HG03025 (cell line): Measurements from ENCODE around the gene KRT33A.
"Not testable (repeated sequence)": the region's sequence is repeated elsewhere in the genome, so short reads cannot be mapped to it uniquely, and the experiment has no call there.

Experiments
- ATAC-seq: cut with Tn5 transposase; IDR thresholded peaks from one replicate; pipeline ENCODE4 v1.9.1; 2021; ENCODE audit warnings: mild to moderate bottlenecking, moderate library complexity; ENCODE audit not compliant: unreplicated experiment, low FRiP score

Gene KRT33A

DNA sequence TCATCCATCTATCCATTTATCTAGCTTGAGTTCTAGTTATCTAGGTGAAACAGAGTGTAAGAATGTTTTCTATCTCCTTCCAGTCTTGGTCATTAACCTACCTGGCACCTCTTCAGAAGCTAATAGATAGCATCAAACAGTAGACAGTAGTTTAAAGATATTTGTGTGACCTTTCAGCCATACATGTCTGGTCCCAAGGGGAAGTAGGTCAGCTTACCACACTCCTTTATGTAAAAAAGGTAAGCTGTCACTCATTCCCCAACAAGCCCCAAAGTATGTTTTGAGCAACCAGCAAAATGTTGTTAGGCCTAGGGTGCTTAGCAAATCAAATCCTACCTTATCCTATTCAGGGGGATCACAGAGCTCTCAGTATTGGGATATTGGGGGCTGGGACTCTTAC is 15.4 kb upstream of the KRT33A start:
- no peak for ATAC-seq

GRCh38 chr17:41363881-41364280 is 13.3 kb upstream of the KRT33A start:
- no peak for ATAC-seq

- no peak for ATAC-seq
Observed at GRCh38 chr17:41360296-41360995, 9.8 kb upstream of the KRT33A start.

- no peak for ATAC-seq
Observed at GRCh38 chr17:41354536-41354935, 3.9 kb upstream of the KRT33A start.

GRCh38 chr17:41352597-41353366 is 2.2 kb upstream of the KRT33A start:
- no peak for ATAC-seq

GRCh38 chr17:41351177-41351576 is 549 bp upstream of the KRT33A start:
- no peak for ATAC-seq

DNA sequence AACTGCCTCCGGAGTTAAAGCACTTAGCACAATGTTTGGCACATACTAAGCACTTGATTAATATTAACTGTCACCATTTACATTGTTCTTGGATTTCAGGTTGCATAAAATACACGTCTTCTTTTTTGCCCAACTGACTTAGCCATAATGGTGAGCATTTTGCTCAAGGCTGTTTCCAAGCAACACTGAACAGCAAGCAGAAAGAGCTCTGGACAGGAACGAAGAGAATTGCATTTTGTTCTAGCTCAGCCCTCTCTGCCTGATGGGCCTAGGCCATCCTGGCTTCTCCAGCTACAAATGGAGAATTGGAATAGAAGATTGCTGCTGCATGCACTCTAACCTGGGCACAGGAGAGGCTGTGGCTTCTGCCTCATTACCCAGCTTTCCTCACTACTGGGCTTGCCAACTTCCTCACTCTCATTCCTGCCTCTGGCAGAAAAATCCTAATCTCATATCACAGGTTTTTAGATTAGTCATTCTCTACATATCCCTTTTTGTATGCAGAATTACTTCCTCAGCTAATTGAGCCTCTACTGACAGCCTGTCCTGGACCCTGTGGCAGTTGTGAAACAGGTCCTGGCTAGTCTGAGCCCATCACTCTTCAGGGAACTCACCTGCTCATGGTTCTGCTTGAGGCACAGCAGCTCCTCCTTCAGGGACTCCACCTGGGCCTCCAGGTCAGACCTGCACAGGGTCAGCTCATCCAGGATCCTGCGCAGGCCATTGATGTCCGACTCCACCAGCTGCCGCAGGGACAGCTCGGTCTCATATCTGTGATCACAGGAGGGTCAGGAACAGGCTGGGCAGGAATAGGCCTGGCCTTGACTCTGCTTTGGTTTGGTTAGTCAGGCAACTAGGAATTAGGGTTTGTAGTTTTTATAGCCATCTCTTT is 2.5 kb downstream of the KRT33A start:
- ATAC-seq = no peak

- ATAC-seq = not testable (repeated sequence)
Observed at GRCh38 chr17:41346421-41346820, 4.2 kb downstream of the KRT33A start.

DNA sequence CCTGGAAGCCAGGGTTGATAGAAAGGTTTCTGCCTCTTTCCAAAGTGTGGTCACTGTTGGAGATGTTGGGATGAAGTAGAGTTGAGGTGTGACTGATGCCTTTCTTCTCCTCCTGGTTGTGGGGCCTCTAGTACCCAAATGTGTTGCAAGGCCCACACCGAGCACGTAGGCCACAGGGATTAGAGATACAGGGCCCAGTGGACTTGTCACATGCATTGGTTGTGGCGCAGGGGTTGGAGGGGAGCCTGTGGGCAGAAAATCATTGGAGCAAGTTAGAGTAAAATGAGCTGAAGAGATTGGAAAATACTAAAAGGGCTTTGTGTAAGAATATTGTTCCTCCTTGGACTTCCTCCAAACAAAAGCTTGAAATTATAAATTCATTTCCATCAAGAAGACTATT is 4.6 kb downstream of the KRT33A start:
- no peak for ATAC-seq

DNA sequence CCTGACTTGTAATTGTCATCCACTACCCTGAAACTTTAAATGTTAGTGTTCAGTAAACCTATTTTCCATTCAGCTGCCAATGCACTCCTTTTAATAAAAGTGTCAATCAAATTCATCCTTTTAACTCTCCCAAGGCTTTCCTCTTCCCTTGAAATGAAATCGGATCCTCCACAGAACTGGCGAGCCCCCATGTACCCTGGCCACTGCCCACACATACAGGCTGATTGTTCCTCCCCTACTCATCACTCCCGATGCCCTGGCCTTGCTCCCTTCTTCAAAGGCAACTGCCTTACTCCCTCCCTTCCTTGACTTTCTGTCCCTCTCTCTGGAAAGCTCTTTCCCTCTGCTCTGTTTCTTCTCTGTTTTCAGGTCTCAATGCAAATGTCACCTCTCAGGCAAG is 7.6 kb downstream of the KRT33A start:
- ATAC-seq = no peak

- ATAC-seq = no peak
Observed at GRCh38 chr17:41340934-41341861, 9.4 kb downstream of the KRT33A start.

- ATAC-seq = no peak
Observed at GRCh38 chr17:41340494-41340893, 10.1 kb downstream of the KRT33A start.

- no peak for ATAC-seq
Observed at GRCh38 chr17:41339571-41340172, 11.0 kb downstream of the KRT33A start.

DNA sequence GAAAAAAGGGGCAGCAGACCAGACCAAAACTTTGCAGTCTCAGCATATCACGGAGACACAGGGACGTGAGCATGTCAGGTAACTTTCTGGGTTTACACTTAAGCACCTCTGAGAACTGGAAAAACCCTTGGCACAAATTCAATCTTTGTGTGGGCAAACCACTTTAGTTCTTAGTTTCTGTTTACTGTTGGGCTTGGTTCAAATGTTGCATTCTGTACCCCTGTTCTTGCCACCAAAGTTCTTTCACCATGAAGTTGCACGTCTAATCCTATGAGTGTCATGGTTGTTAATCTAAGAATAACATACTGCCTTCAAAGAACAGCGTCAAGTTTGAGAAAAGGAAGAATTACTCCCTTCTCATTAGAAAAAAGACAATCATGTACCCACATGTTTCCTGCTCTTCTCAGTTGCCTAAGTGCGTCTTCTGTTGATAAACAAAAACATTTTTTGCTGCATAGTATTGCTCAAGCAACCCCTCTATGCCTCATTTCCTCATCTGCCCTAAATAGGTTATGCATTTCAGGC is 11.6 kb downstream of the KRT33A start:
- no peak for ATAC-seq

DNA sequence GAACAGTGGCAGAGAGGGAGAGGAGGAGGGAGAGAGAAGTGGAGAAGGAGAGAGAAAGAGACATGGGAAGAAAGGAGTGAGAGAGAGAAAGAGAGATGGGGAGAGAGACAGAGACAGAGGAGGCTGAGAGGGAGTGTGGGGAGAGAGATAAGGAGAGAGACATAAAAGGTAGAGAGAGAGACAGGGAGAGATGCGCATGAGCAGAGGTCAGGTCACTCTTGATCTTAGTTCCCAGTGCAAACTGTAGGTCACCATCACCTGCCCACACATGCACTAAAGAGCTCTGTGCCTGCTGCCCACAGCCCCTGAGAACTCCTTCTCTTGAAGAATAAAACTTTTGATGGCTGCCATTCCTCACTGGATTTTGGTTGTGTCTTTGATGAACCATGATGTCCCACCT is 14.9 kb downstream of the KRT33A start:
- no peak for ATAC-seq

DNA sequence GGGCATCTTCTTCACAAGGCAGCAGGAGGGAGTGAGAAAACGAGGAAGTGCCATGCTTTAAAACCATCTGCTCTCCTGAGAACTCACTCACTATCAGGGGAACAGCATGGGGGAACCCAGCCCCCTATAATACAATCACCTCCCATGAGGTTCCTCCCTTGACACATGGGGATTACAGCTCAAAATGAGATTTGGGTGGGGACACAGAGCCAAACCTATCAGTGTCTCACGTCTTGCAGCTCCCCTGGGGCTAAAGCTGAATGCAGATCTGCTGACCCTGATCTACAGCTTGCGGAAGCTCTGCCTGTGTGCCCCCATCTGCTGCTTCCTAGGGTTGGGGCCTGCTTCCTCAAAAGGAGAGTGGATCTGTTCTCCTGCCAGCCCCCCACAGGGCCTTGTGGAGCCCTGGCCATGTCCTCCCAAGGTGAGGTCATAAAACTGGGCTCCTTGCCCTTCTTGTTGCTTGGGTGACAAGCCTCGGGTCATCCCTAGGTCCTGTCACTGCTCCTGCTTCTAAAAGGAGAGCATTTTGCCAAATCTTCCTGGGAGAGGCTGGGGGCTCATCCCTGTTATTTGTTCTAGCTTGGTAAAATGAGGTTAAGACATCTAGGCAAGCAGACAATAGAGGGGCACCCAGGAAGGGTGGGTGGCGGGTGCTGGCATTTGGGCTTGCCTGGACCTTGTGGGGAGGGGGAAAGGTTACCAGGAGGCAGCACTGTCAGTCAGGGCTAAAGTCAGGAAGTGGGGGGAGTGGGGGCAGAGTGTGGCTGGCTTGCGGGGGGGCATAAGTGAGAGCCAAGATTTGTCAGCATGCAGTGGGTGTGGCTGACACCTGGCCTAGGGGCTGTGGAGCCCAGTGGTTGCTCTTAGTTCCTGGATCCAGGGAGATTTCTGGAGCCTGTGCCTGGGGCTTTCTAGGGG is 16.0 kb downstream of the KRT33A start:
- no peak for ATAC-seq

GRCh38 chr17:41333836-41334235 is 16.8 kb downstream of the KRT33A start:
- no peak for ATAC-seq

DNA sequence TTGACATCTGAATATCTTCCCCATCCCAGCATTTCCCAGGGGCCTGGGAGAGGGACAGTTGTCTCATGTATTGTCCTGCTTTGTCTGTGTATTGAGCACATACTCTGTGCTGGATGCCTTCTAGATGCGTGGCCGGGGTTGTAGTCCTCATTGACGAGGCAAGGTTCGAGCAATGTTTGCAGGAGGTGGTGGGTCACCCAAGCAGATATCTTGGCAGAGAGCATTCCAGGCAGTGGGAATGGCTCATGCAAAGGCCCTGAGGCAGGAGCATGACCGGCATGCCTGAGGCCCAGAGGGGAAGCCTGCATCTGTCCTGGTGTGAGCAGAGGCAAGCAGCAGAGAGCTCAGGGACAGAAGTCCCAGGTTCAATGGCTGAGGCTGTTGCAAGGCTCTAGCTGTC is 17.5 kb downstream of the KRT33A start:
- no peak for ATAC-seq
